CMK (cell line): ENCODE results near the gene DHX57.

ENCODE experiments used
- DNase-seq: peaks from one replicate; pipeline ENCODE4 v3.0.0-alpha.2; 2010; ENCODE audit warnings: low read depth

DHX57 gene

GRCh38 chr2:38751596-38752410 is 123.9 kb downstream of the DHX57 start:
- no peak for DNase-seq

GRCh38 chr2:38750891-38751595 is 124.7 kb downstream of the DHX57 start, which contains the start of gene SRSF7:
SRSF7 (minus strand) TSS chr2:38751361; CDS start chr2:38751256, 105 bp downstream.
- DNase-seq, result peak; percentile 100

GRCh38 chr2:38750011-38750890 is 125.5 kb downstream of the DHX57 start:
- DNase-seq, result peak; percentile 9

GRCh38 chr2:38748943-38749804 is 126.6 kb downstream of the DHX57 start:
- DNase-seq, result peak; percentile 17

- peak; percentile 18 for DNase-seq
Measured at GRCh38 chr2:38748391-38748790, 127.3 kb downstream of the DHX57 start.

GRCh38 chr2:38747819-38748218 is 127.9 kb downstream of the DHX57 start:
- peak; percentile 12 for DNase-seq
